ENCODE measurements around the gene GDF3. TPM values are rescaled to one million over a fixed set of nuclear protein-coding genes. Genes with fewer than 3 reads are reported as not detected.
"Not testable (repeated sequence)": the region's sequence is repeated elsewhere in the genome, so short reads cannot be mapped to it uniquely, and the experiment has no call there.

Gene GDF3
- not detected for total RNA-seq

GRCh38 chr12:7695566-7696197 lies at the start of gene GDF3:
Gene GDF3, minus strand, starts transcription at chr12:7695775. Its CDS starts 47 bp downstream, at chr12:7695728.
- no peak for DNase-seq

DNA sequence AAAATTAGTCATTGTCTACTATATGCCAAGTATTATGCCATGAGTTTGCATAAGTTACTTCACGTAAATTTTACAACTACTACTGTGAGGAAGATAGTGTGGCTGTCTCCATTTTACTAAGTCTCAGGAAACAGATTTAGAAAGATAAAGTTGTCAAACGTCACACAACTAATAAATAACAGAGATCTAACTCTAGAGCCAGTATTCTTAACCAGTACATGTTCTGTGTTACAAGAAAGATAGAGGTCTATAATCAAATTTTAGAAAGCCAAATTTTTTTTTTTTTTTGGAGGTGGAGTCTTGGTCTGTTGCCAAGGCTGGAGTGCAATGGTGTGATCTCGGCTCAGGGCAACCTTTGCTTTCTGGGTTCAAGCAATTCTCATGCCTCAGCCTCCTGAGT lies 37.4 kb upstream of the GDF3 start:
- DNase-seq: no peak

GRCh38 chr12:7731486-7731885 lies 35.9 kb upstream of the GDF3 start:
- no peak for DNase-seq

DNA sequence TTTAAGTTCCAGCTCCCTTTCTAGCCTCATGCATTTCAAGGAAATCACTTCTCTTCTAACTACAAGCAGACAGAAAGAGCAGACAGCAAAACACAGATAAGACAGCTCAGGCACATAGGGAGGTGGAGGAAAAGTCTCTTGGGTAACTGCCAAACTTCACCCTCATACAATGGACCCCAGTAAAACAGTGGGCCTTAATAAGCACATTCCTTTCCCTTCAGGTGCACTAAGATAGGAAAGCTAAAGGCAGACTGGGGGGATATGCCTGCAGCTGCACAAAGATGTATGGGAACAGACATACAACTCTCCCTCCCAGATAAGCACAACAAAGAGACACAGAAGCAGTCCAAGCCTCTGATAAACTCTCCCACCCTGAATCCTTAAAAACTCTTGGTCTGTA lies 35.4 kb upstream of the GDF3 start:
- not testable (repeated sequence) for DNase-seq

GRCh38 chr12:7729746-7730145 lies 34.2 kb upstream of the GDF3 start:
- DNase-seq: no peak

DNA sequence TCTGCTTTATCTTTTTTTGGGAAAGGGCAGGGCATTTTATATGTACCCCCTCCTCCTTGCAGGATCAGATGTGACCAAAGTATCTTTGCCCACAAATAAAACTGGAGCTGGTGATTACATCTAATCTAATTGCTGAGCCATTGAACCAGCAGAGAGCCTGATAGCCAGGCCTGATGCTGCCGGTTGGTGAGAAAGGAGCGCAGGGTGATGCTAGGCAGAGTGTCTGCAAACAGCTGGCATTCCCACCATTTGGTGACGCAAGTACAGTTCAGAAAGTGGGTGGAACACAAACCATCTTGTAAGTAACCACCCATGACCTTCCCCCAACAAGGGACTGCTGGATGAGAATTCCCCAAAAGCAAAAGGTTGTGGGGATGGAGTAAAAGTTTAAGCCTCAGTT lies 28.4 kb upstream of the GDF3 start:
- no peak for DNase-seq

GRCh38 chr12:7719946-7720730 lies 24.6 kb upstream of the GDF3 start:
- DNase-seq: no peak

- no peak for DNase-seq
Measured at GRCh38 chr12:7716381-7716780, 20.8 kb upstream of the GDF3 start.

- no peak for DNase-seq
Measured at GRCh38 chr12:7712841-7713442, 17.4 kb upstream of the GDF3 start.

DNA sequence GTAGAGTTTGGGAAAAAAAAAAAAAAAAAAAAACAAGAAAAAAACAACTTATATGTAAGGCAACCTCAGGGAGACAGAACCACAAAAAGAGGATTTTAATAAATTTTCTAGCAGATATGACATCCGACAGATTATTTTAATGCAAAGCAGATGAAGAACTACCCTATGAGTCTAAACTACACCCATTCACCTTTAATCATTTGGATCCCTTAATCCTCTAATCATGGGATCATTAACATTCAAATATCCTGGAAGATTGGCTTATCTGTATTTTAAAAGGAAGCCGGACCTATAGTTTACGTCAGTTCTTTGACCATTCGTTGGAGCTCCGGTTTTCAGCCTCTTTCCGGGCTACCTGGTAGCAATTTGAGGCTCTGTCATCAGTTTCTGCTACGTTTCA lies 15.6 kb upstream of the GDF3 start, which contains the start of gene DPPA3:
TSS of gene DPPA3 (plus strand) at position 301 of the 400 bp plus-strand sequence. CDS start 138 bp downstream, outside the sequence.
- no peak for DNase-seq

DNA sequence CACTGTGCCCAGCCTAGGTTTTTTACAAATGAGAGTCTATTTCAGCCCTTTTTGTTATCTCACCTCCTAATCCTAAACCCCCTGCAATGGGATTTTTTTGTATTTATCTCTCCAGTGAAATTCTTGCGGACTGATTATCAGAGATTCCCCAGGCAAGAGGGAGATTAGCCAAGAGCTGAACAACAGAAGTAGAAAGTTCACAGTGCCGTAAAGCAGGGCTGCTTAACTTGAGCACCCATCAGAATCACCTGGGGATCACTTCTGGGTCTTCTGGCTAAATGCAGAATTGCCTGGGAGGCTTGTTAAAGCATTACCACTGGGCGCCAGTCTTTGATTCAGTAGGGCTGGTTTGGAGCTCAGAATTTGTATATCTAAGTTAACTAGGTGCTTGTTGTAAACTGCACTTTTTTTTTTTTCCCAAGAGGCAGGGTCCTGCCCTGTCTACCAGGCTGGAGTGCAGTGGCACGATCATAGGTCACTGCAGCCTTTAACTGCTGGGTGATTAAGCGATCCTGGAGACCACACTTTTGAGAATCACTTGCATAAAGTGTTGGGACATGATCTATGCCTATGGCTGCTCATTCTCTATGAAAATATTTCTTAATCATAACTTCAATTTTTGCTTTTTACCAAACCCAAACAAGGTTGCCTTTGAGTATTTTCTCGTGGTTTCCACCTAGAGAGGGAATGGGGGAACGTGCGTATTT lies 14.5 kb upstream of the GDF3 start:
- DNase-seq: no peak

- no peak for DNase-seq
Measured at GRCh38 chr12:7705846-7706245, 10.3 kb upstream of the GDF3 start.

DNA sequence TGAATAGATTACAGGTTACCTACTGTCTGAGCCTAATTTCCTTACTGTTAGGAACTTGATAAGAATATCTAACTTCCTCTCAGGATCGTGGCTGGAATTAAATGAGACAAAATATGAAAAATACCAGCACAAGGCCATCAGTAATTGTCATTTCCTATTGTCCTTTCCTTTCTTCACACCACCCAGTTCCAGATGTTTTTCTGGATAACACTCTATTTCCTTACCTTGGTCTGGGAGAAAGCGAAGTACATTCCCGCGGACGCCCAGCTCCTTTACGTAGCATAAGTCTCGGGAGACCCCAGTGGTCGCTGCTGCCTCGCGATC lies 376 bp downstream of the GDF3 start:
- DNase-seq: no peak

GRCh38 chr12:7694556-7695236 lies 879 bp downstream of the GDF3 start:
- DNase-seq: no peak

GRCh38 chr12:7693793-7694192 lies 1.8 kb downstream of the GDF3 start:
- DNase-seq: no peak

DNA sequence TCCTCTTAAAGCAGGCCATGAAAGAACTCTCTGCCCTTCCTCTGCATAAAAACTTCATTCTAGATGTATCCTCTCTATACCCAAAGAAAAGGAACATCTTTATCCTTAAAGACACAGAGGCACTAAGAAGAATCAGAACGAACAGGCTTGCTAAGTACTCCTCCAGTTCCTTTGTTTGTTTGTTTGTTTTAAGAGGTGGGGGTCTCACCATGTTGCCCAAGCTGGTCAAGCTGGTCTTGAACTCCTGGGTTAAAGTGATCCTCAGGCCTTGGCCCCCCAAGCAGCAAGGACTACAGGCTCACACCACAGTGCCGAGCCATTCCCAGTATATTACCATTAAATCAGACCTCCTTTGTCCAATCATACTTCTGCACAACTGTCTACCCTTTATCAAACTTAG lies 14.0 kb downstream of the GDF3 start:
- no peak for DNase-seq

GRCh38 chr12:7679251-7680045 lies 16.1 kb downstream of the GDF3 start:
- DNase-seq: no peak

GRCh38 chr12:7678744-7679143 lies 16.8 kb downstream of the GDF3 start:
- DNase-seq: no peak

DNA sequence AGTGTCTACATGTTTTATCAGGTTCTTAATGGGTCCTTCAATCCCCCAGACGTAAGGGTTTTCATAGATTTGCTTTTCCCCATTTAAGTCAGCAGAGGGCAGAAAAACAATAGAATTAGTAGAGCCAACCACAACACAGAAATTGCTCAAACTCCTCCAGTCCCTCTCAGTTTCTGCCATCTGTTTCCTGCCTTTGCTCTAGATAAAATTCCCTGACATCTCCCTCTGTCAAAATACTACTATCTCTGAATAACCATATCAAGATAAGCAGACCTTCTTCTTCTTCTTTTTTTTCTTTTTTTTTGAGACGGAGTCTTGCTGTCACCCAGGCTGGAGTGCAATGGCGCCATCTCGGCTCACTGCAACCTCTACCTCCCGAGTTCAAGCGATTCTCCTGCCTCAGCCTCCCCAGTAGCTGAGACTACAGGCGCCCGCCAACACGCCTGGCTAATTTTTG lies 18.1 kb downstream of the GDF3 start:
- not testable (repeated sequence) for DNase-seq

DNA sequence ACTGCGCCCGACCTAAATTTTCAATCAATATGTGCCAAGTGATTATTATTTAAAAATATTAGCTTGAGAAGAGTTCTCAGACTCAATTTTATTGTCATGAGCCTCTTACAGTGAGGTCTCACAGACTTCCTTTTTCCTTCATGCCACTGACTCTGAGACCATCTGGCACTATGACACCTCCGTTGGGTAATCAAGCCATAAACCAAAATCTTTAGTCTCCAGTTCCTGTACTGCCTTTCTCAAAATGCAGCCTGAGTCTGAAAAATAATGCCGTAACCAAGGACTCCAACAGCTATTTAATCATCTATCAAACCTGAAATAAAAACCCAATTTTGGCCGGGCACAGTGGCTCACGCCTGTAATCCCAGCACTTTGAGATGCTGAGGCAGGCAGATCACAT lies 20.1 kb downstream of the GDF3 start:
- DNase-seq: not testable (repeated sequence)

GRCh38 chr12:7668171-7668570 lies 27.4 kb downstream of the GDF3 start:
- DNase-seq: no peak

GRCh38 chr12:7667125-7667524 lies 28.4 kb downstream of the GDF3 start:
- DNase-seq: no peak
